Measurements from ENCODE around the gene WDR33.
"Not testable (repeated sequence)": the region's sequence is repeated elsewhere in the genome, so short reads cannot be mapped to it uniquely, and the experiment has no call there.

The WDR33 gene

GRCh38 chr2:127811397-127812321 is 688 bp upstream of the WDR33 start:
- Histone ChIP-seq H3K79me2 (ENCODE audit: insufficient read depth, low read length) (peaks cover 43% of the 10 kb centered on the region), H4K20me1 (ENCODE audit: insufficient read depth, low read length) (peaks cover 22% of the 10 kb centered on the region), H3K36me3 (ENCODE audit: insufficient read depth, low read length) (peaks cover 8% of the 10 kb centered on the region; the same call in 1 of the 2 replicates), H3K4me3 (ENCODE audit: low read depth in 1 of 2, low read length in 2 of 2) (peak overlapping the region; percentile 39 to 63; a peak in 3 of 4 replicates), H3K9me3 (ENCODE audit: insufficient read depth, low read length, severe bottlenecking) (no peaks in the 10 kb centered on the region), H3K27ac (ENCODE audit: low read length) (peak overlapping the region; percentile 90), H3K9ac (ENCODE audit: low read depth, low read length) (peak overlapping the region; percentile 80), H3K27me3 (ENCODE audit: insufficient read depth, low read length, poor library complexity) (no peaks in the 10 kb centered on the region), H3K4me2 (ENCODE audit: insufficient read depth, low read length) (peak overlapping the region; percentile 75), H2AFZ (ENCODE audit: low read depth, low read length) (peak overlapping the region; percentile 91), H3K4me1 (ENCODE audit: insufficient read depth, low read length) (peaks cover 40% of the 10 kb centered on the region)
- TF ChIP-seq, protein P1, sequence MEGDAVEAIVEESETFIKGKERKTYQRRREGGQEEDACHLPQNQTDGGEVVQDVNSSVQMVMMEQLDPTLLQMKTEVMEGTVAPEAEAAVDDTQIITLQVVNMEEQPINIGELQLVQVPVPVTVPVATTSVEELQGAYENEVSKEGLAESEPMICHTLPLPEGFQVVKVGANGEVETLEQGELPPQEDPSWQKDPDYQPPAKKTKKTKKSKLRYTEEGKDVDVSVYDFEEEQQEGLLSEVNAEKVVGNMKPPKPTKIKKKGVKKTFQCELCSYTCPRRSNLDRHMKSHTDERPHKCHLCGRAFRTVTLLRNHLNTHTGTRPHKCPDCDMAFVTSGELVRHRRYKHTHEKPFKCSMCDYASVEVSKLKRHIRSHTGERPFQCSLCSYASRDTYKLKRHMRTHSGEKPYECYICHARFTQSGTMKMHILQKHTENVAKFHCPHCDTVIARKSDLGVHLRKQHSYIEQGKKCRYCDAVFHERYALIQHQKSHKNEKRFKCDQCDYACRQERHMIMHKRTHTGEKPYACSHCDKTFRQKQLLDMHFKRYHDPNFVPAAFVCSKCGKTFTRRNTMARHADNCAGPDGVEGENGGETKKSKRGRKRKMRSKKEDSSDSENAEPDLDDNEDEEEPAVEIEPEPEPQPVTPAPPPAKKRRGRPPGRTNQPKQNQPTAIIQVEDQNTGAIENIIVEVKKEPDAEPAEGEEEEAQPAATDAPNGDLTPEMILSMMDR (IDR thresholded peaks at IDR 0.05; ENCODE audit: borderline replicate concordance, extremely low read depth, low read length, poor library complexity, severe bottlenecking) = no peak
- TF ChIP-seq EZH2 (IDR thresholded peaks at IDR 0.05; ENCODE audit: borderline replicate concordance, low read depth, low read length, severe bottlenecking) = no peak
- ATAC-seq (ENCODE audit: insufficient read depth, low read depth) (peak; percentile 41; the same call in 2 of the 3 replicates), DNase-seq (no peak)

GRCh38 chr2:127810156-127810618 is 784 bp downstream of the WDR33 start:
- DNase-seq (no peak), ATAC-seq (ENCODE audit: insufficient read depth, low read depth) (no peak)
- H3K79me2 ChIP-seq (ENCODE audit: insufficient read depth, low read length) = peaks cover 57% of the 10 kb centered on the region
- no peaks in the 10 kb centered on the region for H3K9me3 ChIP-seq (ENCODE audit: insufficient read depth, low read length, severe bottlenecking)
- peak overlapping the region; percentile 39 to 63 for H3K4me3 ChIP-seq (ENCODE audit: low read depth in 1 of 2, low read length in 2 of 2)
- peak overlapping the region; percentile 91 for H2AFZ ChIP-seq (ENCODE audit: low read depth, low read length)
- peaks cover 34% of the 10 kb centered on the region for H4K20me1 ChIP-seq (ENCODE audit: insufficient read depth, low read length)
- peak overlapping the region; percentile 80 for H3K9ac ChIP-seq (ENCODE audit: low read depth, low read length)
- TF ChIP-seq, protein P1 (IDR thresholded peaks at IDR 0.05; ENCODE audit: borderline replicate concordance, extremely low read depth, low read length, poor library complexity, severe bottlenecking) = no peak
- no peak for TF ChIP-seq EZH2 (IDR thresholded peaks at IDR 0.05; ENCODE audit: borderline replicate concordance, low read depth, low read length, severe bottlenecking)
- peak overlapping the region; percentile 75 for H3K4me2 ChIP-seq (ENCODE audit: insufficient read depth, low read length)
- no peaks in the 10 kb centered on the region for H3K27me3 ChIP-seq (ENCODE audit: insufficient read depth, low read length, poor library complexity)
- H3K27ac ChIP-seq (ENCODE audit: low read length) = peak overlapping the region; percentile 90
- peaks cover 8% of the 10 kb centered on the region; the same call in 1 of the 2 replicates for H3K36me3 ChIP-seq (ENCODE audit: insufficient read depth, low read length)
- H3K4me1 ChIP-seq (ENCODE audit: insufficient read depth, low read length) = peaks cover 51% of the 10 kb centered on the region

DNA sequence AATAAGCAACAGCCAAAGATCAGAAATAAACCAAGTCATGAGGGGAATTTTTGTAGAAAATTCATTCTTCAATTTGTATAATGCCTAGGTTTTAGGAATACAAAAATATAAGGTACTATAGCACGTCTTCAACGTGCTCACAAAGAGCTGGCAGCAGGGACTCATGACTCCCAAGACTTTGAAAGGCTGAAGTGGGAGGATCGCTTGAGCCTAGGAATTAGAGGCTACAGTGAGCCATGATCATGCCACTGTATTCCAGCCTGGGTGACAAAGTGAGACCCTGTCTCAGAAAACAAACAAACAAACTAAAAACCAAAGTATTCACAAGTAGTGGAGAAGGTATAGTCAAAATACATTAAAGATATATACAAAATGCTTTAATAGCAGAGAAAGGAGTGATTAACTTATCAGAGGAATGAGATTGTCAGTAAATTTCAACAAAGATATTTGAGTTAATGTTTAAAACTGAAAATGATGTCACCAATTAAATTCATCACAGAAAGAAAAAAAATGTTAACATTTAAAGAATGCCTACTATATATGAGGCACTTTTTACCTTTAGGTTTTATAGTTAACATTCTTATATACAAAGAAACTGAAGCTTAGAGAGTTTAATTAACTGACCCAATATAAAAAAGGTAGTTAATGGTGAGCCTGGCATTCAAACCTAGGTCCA is 3.2 kb downstream of the WDR33 start:
- peak overlapping the region; percentile 9; the same call in 1 of the 2 replicates for H3K9ac ChIP-seq (ENCODE audit: low read depth, low read length)
- no peak overlapping the region for H3K27ac ChIP-seq (ENCODE audit: low read length)
- no peak for DNase-seq
- H3K4me1 ChIP-seq (ENCODE audit: insufficient read depth, low read length) = peaks cover 51% of the 10 kb centered on the region
- peak overlapping the region in 1 of 2 experiments; percentile 9; a peak in 1 of 4 replicates for H3K4me3 ChIP-seq (ENCODE audit: low read depth in 1 of 2, low read length in 2 of 2)
- H3K4me2 ChIP-seq (ENCODE audit: insufficient read depth, low read length) = peak overlapping the region; percentile 48
- H2AFZ ChIP-seq (ENCODE audit: low read depth, low read length) = no peak overlapping the region
- H3K9me3 ChIP-seq (ENCODE audit: insufficient read depth, low read length, severe bottlenecking) = no peaks in the 10 kb centered on the region
- no peaks in the 10 kb centered on the region for H3K27me3 ChIP-seq (ENCODE audit: insufficient read depth, low read length, poor library complexity)
- H4K20me1 ChIP-seq (ENCODE audit: insufficient read depth, low read length) = peaks cover 50% of the 10 kb centered on the region
- no peak for TF ChIP-seq EZH2 (IDR thresholded peaks at IDR 0.05; ENCODE audit: borderline replicate concordance, low read depth, low read length, severe bottlenecking)
- TF ChIP-seq, protein P1 (IDR thresholded peaks at IDR 0.05; ENCODE audit: borderline replicate concordance, extremely low read depth, low read length, poor library complexity, severe bottlenecking) = no peak
- peaks cover 8% of the 10 kb centered on the region; the same call in 1 of the 2 replicates for H3K36me3 ChIP-seq (ENCODE audit: insufficient read depth, low read length)
- ATAC-seq (ENCODE audit: insufficient read depth, low read depth) = no peak
- peaks cover 81% of the 10 kb centered on the region for H3K79me2 ChIP-seq (ENCODE audit: insufficient read depth, low read length)

DNA sequence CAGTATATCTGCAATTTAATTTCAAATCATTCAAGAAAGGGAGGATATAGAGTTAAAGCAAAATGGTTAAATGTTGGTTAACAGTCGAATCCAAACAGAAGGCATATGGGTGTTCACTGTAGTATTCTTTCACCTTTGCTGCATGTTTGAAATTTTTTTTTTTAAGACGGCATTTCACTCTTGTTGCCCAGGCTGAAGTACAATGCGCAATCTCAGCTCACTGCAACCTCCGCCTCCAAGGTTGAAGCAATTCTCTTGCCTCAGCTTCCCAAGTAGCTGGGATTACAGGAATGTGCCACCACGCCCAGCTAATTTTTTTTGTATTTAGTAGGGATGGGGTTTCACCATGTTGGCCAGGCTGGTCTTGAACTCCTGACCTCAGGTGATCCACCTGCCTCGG is 4.1 kb downstream of the WDR33 start:
- not testable (repeated sequence) for H3K4me3 ChIP-seq (ENCODE audit: low read depth in 1 of 2, low read length in 2 of 2); H3K9ac ChIP-seq (ENCODE audit: low read depth, low read length); H3K27me3 ChIP-seq (ENCODE audit: insufficient read depth, low read length, poor library complexity); H3K9me3 ChIP-seq (ENCODE audit: insufficient read depth, low read length, severe bottlenecking); ATAC-seq (ENCODE audit: insufficient read depth, low read depth); DNase-seq; H3K27ac ChIP-seq (ENCODE audit: low read length); H2AFZ ChIP-seq (ENCODE audit: low read depth, low read length)
- peaks cover 59% of the 10 kb centered on the region for H4K20me1 ChIP-seq (ENCODE audit: insufficient read depth, low read length)
- H3K36me3 ChIP-seq (ENCODE audit: insufficient read depth, low read length) = peaks cover 12% of the 10 kb centered on the region; the same call in 1 of the 2 replicates
- peaks cover 91% of the 10 kb centered on the region for H3K79me2 ChIP-seq (ENCODE audit: insufficient read depth, low read length)
- H3K4me2 ChIP-seq (ENCODE audit: insufficient read depth, low read length) = peak overlapping the region; percentile 48; the same call in 1 of the 2 replicates
- H3K4me1 ChIP-seq (ENCODE audit: insufficient read depth, low read length) = peaks cover 49% of the 10 kb centered on the region

Data from DND-41 (cell line).